ENCODE data around the gene VWCE. TPM values are rescaled to one million over a fixed set of nuclear protein-coding genes. Genes with fewer than 3 reads are reported as not detected.
"Not testable (repeated sequence)": the region's sequence is repeated elsewhere in the genome, so short reads cannot be mapped to it uniquely, and the experiment has no call there.

The VWCE gene
- total RNA-seq, 1 experiment from 2014 or later: 0.23 TPM

GRCh38 chr11:61212202-61212601 lies 82.9 kb downstream of the VWCE start:
- DNase-seq (ENCODE audit: low read depth): not testable (repeated sequence)

GRCh38 chr11:61211327-61211952 lies 83.7 kb downstream of the VWCE start:
- not testable (repeated sequence) for DNase-seq (ENCODE audit: low read depth)

GRCh38 chr11:61210629-61211028 lies 84.5 kb downstream of the VWCE start:
- DNase-seq (ENCODE audit: low read depth): not testable (repeated sequence)

Other genes starting within 250 kb of the VWCE start
- not detected in 2 replicates for gene CD5, start 192.8 kb downstream of the VWCE start, total RNA-seq (2014; rRNA removed; shearing (Covaris generic))
- gene VPS37C, start 133.9 kb downstream of the VWCE start, total RNA-seq (2014; rRNA removed; shearing (Covaris generic)): 10.7 and 11.9 TPM in 2 replicates
- gene PGA3, start 91.8 kb downstream of the VWCE start, total RNA-seq (2014; rRNA removed; shearing (Covaris generic)): not detected in 2 replicates
- gene PGA4, start 73.0 kb downstream of the VWCE start, total RNA-seq (2014; rRNA removed; shearing (Covaris generic)): not detected in 2 replicates
- not detected in 2 replicates for gene PGA5, start 54.1 kb downstream of the VWCE start, total RNA-seq (2014; rRNA removed; shearing (Covaris generic))
- gene DDB1, start 37.8 kb upstream of the VWCE start, total RNA-seq (2014; rRNA removed; shearing (Covaris generic)): 253 and 271 TPM in 2 replicates
- gene TKFC, start 37.9 kb upstream of the VWCE start, total RNA-seq (2014; rRNA removed; shearing (Covaris generic)): 48.8 and 56.6 TPM in 2 replicates
- gene CYB561A3, start 66.6 kb upstream of the VWCE start, total RNA-seq (2014; rRNA removed; shearing (Covaris generic)): 49.6 and 68.1 TPM in 2 replicates
- gene TMEM138, start 67.1 kb upstream of the VWCE start, total RNA-seq (2014; rRNA removed; shearing (Covaris generic)): 52.5 and 64.2 TPM in 2 replicates
- 20.0 and 23.8 TPM in 2 replicates for gene TMEM216, start 97.3 kb upstream of the VWCE start, total RNA-seq (2014; rRNA removed; shearing (Covaris generic))
- gene CPSF7, start 134.7 kb upstream of the VWCE start, total RNA-seq (2014; rRNA removed; shearing (Covaris generic)): 33.4 and 48.1 TPM in 2 replicates
- gene SDHAF2, start 134.8 kb upstream of the VWCE start, total RNA-seq (2014; rRNA removed; shearing (Covaris generic)): 82.5 and 85.3 TPM in 2 replicates
- not detected in 2 replicates for gene LRRC10B, start 213.4 kb upstream of the VWCE start, total RNA-seq (2014; rRNA removed; shearing (Covaris generic))